A549 (cell line): ENCODE data around the gene SFTPA2.

Experiments
- CBX8 ChIP-seq: fragments of 200-600 bp; sonication (generic); IDR thresholded peaks from 2 replicates; pipeline ENCODE4 v1.6.1; 2016
- CEBPB ChIP-seq, 2 experiments: fragments of >200 bp in 1 of 2; sonication (Bioruptor Twin) in 1 of 2; formaldehyde crosslinking in 1 of 2; IDR thresholded peaks; 2 replicates each; pipeline ENCODE4 v1.6.1; 2012 to 2016
- JUN ChIP-seq, 2 experiments: fragments of >200 bp; sonication (Bioruptor Twin); formaldehyde crosslinking; IDR thresholded peaks; 2 replicates in 1 of 2; 3 replicates in 1 of 2; pipeline ENCODE4 v1.6.1; 2016 to 2017
- POLR2A ChIP-seq: IDR thresholded peaks from 2 replicates; pipeline ENCODE4 v1.6.1; 2012; ENCODE audit warnings: mild to moderate bottlenecking, low read length
- RAD21 ChIP-seq, 2 experiments: fragments of >200 bp in 1 of 2; sonication (Bioruptor Twin) in 1 of 2; formaldehyde crosslinking in 1 of 2; IDR thresholded peaks in 1 of 2; conservative IDR thresholded peaks in 1 of 2; 2 replicates in 1 of 2; 3 replicates in 1 of 2; pipeline ENCODE4 v1.6.1; 2012 to 2018; ENCODE audit warnings: inconsistent platforms in 1 of 2
- RFX5 ChIP-seq: fragments of 450-650 bp; IDR thresholded peaks from 2 replicates; pipeline ENCODE4 v1.7.1; 2014; ENCODE audit warnings: antibody characterized with exemption, mild to moderate bottlenecking, moderate library complexity
- TF ChIP-seq, protein P1 (sequence below): fragments of >200 bp; sonication (Bioruptor Twin); formaldehyde crosslinking; IDR thresholded peaks from 3 replicates; pipeline ENCODE4 v1.5.1; 2016
- TF ChIP-seq, protein P2 (sequence below): fragments of 450-650 bp; IDR thresholded peaks from 2 replicates; pipeline ENCODE4 v1.6.1; 2014; ENCODE audit warnings: antibody characterized with exemption

DNA sequence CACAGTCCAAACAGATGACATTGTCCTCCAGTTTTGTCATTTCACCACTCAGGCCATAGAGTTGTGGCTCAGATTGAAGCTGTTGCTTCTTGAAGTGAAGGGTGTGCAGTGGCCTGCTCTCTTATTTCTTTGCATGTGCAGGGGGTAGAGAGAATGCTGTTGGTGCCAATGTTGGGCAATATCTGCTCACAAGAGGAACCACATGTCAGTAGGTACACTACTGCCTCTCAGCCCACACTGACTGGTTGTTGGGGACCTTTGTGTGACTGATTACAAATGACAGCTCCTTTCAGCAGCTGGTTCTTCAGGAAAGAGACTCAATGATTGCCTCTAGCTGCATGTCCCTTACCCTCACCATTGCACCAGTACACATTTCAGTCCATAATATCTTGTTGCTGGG is 28.6 kb upstream of the SFTPA2 start:
- no peak for TF ChIP-seq CEBPB (IDR thresholded peaks at IDR 0.05)
- TF ChIP-seq JUN (IDR thresholded peaks at IDR 0.05) = no peak
- no peak for TF ChIP-seq CBX8
- TF ChIP-seq, protein P1, sequence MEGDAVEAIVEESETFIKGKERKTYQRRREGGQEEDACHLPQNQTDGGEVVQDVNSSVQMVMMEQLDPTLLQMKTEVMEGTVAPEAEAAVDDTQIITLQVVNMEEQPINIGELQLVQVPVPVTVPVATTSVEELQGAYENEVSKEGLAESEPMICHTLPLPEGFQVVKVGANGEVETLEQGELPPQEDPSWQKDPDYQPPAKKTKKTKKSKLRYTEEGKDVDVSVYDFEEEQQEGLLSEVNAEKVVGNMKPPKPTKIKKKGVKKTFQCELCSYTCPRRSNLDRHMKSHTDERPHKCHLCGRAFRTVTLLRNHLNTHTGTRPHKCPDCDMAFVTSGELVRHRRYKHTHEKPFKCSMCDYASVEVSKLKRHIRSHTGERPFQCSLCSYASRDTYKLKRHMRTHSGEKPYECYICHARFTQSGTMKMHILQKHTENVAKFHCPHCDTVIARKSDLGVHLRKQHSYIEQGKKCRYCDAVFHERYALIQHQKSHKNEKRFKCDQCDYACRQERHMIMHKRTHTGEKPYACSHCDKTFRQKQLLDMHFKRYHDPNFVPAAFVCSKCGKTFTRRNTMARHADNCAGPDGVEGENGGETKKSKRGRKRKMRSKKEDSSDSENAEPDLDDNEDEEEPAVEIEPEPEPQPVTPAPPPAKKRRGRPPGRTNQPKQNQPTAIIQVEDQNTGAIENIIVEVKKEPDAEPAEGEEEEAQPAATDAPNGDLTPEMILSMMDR = no peak
- TF ChIP-seq POLR2A = no peak
- TF ChIP-seq RFX5 = no peak
- TF ChIP-seq, protein P2, sequence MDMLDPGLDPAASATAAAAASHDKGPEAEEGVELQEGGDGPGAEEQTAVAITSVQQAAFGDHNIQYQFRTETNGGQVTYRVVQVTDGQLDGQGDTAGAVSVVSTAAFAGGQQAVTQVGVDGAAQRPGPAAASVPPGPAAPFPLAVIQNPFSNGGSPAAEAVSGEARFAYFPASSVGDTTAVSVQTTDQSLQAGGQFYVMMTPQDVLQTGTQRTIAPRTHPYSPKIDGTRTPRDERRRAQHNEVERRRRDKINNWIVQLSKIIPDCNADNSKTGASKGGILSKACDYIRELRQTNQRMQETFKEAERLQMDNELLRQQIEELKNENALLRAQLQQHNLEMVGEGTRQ = no peak
- TF ChIP-seq RAD21 (conservative IDR thresholded peaks at IDR 0.05 in 1 of 2, IDR thresholded peaks at IDR 0.05 in 1 of 2) = no peak
